Testis (tissue), 2 donors: Measurements from ENCODE around the gene UCP1.

Experiments
- CTCF ChIP-seq, 3 experiments: fragments of 450-650 bp in 2 of 3; fragments of 200-600 bp in 1 of 3; sonication (generic) in 1 of 3; IDR thresholded peaks; one replicate each; pipeline ENCODE4 v1.5.1; 2016 to 2019; ENCODE audit warnings: antibody characterized with exemption in 3 of 3, mild to moderate bottlenecking in 2 of 3, moderate library complexity in 1 of 3
- POLR2A ChIP-seq: fragments of 450-650 bp; IDR thresholded peaks from one replicate; pipeline ENCODE4 v1.6.1; 2017; ENCODE audit warnings: antibody characterized with exemption, mild to moderate bottlenecking, moderate library complexity

GRCh38 chr4:140579278-140579677 is 10.5 kb upstream of the UCP1 start:
- TF ChIP-seq CTCF (IDR thresholded peaks at IDR 0.05), result no peak
- TF ChIP-seq POLR2A, result no peak
